ENCODE measurements around the gene SLC16A13.
A peak's percentile ranks its signal among the peaks of the same experiment; 100 is the strongest.

SLC16A13 gene

DNA sequence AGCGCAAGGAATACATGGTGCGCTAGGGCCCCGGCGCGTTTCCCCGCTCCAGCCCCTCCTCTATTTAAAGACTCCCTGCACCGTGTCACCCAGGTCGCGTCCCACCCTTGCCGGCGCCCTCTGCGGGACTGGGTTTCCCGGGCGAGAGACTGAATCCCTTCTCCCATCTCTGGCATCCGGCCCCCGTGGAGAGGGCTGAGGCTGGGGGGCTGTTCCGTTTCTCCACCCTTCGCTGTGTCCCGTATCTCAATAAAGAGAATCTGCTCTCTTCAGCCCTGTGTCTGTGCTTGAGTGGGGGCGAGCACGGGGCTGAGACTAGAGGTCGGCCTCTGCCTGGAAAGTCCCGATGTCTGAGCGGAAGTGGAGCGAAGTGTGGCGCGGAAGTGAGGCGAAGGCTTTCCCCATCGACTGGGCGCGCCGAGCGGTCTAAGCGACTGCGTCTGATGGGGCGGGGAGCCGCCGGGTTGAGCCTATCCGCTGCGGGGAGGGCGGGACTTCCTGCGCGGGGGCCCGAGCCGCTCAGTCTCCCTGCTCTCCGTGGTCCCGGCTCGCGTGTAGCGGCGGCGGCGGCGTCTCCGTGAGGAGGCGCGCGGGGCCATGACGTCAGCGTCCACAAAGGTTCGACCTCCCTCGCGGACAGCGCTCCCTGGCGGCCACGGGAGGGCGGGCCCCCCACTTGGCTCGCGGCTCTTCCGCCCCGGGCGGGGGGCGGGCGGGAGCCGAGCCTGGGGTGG lies 21.4 kb upstream of the SLC16A13 start:
- DNase-seq: peak; percentile 94

DNA sequence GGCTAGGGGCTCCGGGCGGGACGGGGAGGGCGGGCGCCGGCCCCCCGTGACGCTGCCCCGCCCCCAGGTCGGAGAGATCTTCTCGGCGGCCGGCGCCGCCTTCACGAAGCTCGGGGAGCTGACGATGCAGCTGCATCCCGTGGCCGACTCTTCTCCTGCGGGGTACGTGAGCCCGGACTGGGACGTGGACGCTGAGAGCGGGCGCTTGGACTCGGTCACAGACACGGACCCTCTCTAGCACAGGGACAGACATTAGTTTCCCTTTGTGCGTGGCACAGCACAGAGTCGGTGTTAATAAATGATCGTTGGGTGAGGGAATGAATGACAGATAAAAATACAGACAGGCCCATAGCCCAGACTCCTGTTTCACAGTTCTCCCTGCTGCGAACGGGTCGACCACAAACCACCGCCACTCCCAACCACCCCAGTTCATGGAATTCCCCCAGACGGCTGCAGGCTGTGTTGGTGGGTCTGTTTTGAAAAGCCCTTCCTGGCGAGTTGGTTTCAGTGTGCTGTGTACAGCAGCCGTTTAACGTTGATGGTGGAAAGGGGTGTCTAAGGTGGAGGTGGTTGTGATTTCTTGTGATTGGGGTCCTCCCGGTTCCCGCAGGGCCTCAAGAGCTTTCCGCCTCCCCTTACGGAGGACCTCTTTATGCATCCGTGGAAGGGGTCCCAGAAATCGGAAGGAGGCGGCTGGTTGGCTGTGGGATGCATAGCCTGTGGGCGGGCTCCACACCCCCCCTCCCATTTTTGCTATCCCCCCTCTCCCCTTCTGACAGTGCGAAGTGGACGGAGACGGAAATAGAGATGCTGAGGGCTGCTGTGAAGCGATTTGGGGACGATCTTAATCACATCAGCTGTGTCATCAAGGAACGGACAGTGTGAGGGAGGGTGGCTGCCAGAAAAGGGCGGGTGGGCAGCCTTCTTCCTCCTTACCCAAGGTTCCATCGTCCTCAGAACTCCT lies 20.5 kb upstream of the SLC16A13 start:
- DNase-seq: no peak

DNA sequence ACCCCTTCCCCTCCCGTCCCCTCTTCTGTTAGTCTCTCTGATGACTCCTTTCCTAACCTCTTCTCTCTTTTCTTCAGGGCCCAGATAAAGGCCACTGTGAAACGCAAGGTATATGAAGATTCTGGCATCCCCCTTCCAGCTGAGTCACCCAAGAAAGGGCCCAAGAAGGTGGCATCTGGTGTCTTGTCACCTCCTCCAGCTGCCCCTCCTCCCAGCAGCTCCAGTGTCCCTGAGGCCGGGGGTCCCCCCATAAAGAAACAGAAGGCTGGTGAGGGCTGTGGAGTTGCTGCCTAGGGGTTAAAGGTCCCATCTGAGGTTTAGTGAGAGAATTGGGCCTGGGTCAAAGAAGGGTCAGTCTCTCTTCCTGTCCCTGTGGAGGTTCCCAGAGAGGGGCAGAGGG lies 19.4 kb upstream of the SLC16A13 start:
- no peak for DNase-seq

DNA sequence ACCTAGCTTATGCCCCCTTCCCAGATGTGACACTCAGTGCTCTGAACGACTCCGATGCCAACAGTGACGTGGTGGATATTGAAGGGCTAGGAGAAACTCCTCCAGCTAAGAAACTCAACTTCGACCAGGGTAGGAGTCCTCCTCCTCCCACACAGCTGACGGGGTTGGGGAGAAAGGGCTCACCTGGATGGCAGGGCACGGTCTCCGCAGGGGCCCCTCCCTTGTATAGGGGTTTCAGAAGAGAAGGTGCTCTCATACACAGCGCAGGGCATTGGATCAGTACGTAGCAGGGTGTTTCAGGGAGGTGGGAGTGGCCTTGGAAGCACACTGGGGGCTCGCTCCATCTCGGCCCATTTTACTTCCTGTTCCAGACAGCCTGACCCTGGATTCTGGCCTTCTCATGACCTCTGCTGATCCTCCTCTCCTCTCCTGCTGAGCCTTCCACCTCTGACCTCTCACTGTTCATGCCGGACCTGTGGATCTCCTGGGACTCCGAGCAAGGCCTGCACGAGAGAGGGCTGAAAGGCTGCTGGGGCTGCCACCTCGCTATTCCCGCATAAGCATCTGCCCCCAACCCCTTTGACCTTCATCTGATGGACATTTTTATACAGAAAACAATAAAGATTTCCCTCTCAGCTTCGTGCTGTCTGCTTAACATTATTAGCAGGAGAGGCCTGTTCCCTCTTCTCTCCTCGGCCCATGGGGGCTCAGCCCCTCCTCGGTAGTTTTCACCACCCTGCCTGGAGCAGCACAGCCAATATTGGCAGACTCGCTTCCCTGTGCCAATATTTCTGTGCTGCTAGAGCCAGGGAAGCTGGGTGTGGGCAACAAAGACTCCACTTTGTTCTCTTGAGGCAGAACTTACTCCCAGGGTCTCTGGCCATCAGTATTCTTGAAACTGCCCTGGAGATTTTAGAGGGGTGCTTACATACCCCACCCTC lies 18.7 kb upstream of the SLC16A13 start:
- DNase-seq: no peak

DNA sequence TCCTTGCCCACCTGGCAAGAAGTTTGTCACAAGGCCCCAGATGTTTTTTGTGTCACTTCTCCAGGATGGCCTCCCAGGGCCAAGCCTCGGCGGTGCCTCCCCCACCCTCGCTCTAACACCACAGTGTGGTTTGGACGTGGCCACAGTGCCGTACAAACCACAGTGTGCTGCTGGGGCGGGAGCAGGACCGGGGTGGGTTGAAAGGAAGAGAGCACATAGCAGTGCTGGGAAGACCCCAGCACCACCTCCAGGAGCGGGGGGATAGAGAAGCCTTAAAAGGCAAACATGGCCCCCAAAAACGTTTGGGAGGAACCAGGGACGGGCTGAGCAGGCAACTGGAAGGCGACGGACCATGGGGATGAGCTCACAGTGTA lies 18.0 kb upstream of the SLC16A13 start:
- no peak for DNase-seq

DNA sequence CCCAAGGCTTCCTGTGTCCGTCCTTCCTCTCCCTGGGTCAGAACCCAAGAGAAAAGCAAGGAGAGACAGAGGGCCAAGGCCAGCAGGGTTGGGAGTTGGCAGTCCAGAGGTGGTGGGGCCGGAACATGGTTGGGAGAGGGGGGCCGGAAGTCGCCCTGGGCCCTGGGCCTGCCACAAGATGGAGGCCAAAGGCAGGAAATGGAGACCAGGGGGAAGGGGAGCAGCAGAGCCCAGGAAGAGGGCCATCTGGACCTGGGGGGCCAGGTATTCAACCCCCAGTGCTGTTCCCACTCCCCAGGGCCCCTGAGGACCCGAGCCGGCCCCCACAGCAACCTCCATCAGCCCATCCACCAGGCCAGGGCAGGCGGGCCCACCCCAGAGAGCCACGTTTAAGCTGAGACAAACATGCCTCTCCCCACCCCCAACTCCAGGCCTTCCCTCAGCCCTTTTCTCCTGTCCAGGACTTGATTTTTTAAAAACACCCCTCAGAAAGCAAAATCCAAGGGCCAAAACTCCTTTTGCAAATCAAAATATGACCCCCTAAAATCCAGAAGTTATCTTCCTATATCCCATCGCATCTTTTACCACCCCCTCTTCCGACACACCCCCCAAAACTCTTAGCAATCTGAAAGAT lies 17.4 kb upstream of the SLC16A13 start:
- no peak for DNase-seq

DNA sequence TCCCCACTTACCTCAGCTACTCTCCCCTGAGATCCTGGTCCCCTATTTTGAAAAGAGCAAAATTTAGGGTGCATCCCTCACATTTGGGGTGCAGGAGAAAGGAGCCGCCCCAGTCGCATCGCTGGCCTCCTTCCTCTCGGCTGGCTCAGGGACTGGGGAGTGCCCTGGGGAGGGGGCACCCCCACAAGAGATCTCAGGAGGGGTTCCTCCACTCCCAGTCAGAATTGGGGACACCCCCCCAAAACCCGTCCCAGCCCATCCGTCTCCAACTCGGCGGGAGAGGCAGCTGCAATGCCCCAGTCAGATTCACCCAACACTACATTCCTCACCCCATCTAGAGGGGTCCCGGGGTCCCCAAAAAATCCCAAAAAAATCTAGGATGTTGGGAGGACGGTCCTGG lies 16.4 kb upstream of the SLC16A13 start:
- no peak for DNase-seq

DNA sequence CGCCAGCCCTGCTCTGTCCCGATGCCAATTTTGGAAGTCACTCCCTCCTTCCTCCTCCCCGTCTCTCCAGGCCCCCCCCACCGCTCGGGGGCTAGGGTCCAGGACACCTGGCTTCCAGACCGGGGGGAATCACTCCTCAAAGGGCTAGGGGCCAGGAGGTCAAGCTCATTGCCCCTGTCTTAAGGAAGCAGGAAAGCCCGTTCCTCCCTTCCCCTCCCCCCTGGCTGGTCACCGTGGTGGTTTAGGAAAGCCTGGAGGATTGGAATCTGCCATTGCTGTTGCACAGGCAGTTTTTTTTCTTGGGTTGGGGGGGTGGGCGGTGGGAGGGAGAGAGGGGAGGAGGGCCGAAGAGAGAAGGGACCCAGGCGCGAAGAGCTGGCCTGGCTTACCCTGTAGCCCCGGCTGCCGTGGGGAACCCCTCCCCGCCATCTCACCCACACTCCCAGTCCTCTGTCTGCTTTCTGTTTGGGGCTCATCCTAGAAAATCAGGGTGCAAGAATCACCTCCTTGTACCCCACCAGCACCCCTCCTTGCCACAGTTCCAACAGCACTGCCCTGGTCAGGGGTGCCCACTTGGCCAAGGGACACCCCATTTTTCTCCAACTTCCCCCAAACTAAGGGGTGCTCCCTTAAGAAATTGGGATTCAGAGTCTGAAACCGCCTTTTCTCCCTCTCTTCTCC lies 15.8 kb upstream of the SLC16A13 start:
- DNase-seq: peak; percentile 29

DNA sequence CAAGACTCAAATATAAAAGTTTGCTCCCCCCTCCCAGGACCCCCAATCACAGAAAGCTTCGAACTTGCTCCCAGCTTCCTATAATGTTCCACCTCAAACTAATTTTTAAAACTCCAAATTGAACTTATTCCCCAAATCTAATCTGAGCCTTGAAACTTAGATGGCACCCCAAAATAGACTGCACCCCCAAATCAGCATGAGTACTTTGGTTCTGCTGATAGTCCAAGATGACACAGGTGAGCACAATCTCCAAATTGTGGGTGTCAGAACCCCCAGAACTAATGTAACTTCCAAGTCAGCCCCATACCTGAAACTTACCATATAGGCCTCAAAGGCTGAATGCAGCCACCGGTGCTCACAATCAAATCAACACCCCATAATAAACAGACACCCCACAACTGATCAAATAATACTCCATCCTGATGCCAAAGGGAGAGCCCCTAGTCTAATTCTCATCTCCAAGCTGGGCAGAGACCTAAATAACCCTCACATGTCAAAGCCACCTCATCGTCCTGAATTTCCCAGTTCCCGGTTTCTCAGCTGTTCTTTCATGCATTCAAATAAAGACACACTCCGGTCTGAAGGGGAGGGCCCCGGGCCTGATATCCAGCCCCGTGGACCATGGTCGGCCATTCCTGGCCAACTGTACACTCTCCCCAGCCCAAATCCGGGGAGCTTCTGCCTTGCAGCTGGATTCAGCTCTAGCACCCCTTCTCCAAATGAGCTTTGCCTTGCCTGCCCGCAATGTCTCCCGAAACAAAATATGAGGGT lies 14.7 kb upstream of the SLC16A13 start:
- DNase-seq: no peak

DNA sequence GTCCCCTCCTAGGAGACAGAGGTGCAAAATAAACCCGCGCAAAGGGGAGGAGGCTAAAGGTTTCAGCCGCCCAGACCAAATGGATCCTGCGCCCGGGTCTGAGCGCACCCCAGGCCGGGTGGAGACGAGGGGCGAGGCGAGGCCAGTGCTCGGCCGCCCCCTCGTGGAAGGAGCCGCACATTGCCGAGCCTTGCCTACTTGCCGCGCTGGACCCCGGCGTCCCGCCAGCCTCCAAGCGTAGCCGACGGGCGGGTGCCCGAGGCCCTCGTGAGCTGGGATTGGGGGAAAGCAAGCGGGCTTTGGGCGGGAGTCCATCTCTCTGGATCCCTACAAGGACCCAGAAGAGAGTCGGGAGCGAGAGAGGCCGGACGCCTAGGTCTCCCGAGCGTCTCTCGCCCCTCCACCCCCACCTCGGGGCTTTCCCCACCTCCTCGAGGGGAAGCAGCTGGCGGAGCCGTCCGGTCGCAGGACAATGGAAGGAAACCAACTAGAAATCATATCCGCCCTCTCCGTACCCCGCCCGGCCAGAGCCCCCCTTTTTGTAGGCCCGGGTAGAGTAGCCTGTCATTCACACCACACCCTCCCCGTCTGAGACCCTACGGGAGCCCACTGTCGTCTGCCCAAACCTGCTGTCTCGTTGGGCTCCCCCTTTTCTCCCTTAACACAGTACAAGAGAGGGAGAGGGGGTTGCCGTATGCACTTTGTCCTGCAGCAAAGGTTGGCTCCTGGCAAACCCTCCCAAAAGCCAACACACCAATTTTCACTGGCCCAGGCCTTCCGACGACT lies 13.6 kb upstream of the SLC16A13 start:
- DNase-seq: peak; percentile 77

DNA sequence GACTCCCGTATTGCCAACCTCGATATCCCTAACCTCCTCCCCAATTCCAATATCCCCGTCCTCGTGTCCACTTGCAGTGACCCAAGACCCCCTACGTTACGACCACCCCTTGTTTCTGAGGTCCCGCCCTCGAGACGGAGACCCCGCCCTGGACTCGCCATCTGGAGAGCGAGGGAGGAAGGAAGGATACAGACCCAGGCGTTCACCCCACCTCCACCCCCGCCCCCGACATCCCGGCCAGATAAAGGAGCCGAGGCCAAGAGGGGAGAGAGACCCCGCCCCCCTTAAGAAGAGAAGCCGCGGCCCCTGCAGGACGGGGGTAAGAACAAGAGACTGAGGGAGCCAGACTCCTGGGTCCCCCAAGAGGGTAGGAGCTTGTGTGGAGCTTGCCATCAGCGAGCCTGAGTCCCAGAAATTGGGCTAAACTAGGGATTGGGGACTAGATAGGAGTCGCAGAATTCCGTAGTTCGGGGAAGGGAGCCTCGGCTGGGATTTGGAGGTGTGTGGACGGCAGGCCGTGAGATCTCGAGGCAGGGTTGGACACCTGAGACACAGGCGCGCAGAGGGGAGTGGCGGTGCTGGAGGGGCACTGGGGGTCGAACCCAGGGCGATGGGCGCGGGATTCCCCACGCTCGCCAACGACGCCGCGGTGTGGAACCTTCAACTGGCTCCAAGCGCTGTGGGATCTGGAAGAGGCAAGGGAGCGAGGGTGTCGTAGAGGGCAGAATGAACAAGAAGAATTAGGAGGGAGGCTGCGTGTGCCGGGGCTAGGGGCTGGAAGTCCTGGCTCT lies 12.8 kb upstream of the SLC16A13 start, which contains the start of gene BCL6B:
Gene BCL6B, plus strand, starts transcription at position 270 of the 791 bp plus-strand sequence. CDS start 622 bp downstream, outside the sequence.
- DNase-seq: peak; percentile 49

DNA sequence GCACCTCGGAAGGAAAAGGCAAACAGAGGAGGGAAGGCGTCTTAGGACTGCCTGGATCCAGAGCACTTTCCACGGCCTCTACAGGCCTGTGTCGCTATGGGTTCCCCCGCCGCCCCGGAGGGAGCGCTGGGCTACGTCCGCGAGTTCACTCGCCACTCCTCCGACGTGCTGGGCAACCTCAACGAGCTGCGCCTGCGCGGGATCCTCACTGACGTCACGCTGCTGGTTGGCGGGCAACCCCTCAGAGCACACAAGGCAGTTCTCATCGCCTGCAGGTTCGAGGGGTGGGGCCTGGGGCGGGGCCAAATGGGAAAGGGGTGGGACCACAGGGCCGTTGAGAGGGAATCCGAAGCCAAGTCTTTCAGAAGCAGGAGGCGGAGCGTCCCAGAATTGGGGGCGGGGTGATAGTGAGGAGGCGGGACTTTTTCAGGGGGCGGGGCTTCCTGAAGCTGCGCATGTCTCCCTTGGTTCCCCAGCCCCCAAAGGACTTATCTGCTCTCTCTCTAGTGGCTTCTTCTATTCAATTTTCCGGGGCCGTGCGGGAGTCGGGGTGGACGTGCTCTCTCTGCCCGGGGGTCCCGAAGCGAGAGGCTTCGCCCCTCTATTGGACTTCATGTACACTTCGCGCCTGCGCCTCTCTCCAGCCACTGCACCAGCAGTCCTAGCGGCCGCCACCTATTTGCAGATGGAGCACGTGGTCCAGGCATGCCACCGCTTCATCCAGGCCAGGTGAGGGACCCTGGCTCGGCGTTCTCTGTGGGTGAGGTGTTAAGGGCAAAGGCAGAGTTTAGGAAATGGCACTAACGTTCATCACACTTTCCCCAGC lies 12.0 kb upstream of the SLC16A13 start:
- DNase-seq: peak; percentile 94

DNA sequence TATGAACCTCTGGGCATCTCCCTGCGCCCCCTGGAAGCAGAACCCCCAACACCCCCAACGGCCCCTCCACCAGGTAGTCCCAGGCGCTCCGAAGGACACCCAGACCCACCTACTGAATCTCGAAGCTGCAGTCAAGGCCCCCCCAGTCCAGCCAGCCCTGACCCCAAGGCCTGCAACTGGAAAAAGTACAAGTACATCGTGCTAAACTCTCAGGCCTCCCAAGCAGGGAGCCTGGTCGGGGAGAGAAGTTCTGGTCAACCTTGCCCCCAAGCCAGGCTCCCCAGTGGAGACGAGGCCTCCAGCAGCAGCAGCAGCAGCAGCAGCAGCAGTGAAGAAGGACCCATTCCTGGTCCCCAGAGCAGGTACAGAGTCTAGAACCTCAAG lies 11.4 kb upstream of the SLC16A13 start:
- DNase-seq: no peak

DNA sequence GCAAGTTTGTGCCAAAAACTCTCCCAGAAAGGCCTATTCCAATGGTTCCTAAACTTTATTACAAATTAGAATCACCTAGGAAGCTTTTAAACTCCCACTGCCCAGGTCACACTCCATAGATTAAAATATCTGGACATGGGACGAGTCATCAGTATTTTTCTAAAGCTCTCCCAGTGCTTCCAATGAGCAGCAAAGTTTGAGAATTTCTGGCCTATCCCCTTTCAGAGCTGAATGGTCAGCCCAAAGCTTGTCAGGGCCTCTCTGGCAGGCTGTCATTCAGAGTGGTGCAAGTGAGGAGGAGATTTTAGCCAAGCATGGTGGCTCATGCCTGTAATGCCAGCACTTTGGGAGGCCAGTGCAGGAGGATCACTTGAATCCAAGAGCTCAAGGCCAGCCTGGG lies 10.6 kb upstream of the SLC16A13 start:
- no peak for DNase-seq

DNA sequence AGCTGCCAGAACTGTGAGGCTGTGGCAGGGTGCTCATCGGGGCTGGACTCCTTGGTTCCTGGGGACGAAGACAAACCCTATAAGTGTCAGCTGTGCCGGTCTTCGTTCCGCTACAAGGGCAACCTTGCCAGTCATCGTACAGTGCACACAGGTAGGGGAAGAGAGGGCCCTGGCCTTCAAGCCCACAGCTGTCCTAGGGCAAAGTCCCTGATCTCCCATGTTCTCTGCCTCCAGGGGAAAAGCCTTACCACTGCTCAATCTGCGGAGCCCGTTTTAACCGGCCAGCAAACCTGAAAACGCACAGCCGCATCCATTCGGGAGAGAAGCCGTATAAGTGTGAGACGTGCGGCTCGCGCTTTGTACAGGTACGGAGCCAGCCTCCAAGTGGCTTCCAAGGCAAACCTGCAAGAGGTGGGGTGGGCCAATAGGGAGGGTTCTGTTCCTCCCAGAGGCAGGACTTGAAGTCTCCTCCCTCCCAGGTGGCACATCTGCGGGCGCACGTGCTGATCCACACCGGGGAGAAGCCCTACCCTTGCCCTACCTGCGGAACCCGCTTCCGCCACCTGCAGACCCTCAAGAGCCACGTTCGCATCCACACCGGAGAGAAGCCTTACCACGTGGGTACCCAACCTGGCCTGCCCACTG lies 9.2 kb upstream of the SLC16A13 start:
- no peak for DNase-seq

DNA sequence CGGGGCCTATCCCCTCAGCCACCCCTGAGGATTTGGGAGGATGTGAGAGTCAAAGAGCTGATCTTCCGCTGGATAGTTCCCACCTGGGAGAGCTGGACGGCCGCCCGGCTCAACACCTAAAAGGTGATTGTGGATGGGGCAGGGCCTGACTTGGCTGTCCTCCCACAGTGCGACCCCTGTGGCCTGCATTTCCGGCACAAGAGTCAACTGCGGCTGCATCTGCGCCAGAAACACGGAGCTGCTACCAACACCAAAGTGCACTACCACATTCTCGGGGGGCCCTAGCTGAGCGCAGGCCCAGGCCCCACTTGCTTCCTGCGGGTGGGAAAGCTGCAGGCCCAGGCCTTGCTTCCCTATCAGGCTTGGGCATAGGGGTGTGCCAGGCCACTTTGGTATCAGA lies 8.5 kb upstream of the SLC16A13 start:
- DNase-seq: no peak

DNA sequence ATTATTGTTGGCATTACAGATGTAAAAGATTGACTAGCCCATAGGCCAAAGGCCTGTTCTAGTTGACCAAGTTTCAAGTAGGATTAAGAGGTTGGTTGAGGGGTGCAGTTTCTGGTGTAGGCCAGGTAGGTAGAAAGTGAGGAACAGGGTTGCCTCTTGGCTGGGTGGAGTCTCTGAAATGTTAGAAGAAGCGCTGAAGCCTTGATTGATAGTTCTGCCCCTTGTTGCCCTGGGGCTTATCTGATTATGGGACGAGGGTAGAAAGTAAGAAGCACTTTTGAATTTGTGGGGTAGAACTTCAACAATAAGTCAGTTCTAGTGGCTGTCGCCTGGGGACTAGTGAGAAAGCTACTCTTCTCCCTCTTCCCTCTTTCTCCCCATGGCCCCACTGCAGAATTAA lies 6.7 kb upstream of the SLC16A13 start:
- DNase-seq: no peak

DNA sequence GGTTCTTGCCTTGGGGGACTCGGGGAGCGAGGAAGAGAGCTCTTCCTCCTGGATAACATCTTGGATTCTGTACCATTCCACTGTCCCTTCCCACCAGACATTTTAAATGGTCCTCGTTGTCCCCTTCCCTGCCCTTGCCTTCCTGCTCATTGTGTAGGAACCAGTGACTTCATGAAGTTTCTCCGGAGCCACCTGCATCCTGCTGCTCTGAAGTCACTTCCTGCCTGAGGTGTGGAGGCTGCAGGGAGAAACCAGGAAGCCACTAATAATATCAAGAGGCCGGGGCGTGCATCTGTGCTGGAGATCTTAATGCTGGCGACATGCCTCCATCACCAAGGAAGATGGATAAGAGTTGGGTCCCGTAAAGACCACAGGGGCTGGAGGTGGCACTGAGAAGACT lies 6.2 kb upstream of the SLC16A13 start:
- DNase-seq: no peak

Data from NCI-H345 (cell line).